OCI-LY3 (cell line): ENCODE data around the gene OR5C1.

Source experiments
- CTCF ChIP-seq: fragments of 200-600, 300-600 bp; sonication (generic); IDR thresholded peaks from 2 replicates; pipeline ENCODE4 v1.5.1; 2014; ENCODE audit warnings: antibody characterized with exemption, low read length, low read depth
- EZH2phosphoT487 ChIP-seq: fragments of 200-600 bp; shearing (Covaris generic); IDR thresholded peaks from 2 replicates; pipeline ENCODE4 v1.6.1; 2018; ENCODE audit warnings: antibody characterized with exemption, mixed run types, low read depth

- TF ChIP-seq CTCF (no peak), EZH2phosphoT487 (no peak)
Measured at GRCh38 chr9:122754825-122755224, 33.9 kb upstream of the OR5C1 start.
